ENCODE data around the gene BCAM. TPM values are rescaled to one million over a fixed set of nuclear protein-coding genes. Genes with fewer than 3 reads are reported as not detected.

BCAM gene, protein sequence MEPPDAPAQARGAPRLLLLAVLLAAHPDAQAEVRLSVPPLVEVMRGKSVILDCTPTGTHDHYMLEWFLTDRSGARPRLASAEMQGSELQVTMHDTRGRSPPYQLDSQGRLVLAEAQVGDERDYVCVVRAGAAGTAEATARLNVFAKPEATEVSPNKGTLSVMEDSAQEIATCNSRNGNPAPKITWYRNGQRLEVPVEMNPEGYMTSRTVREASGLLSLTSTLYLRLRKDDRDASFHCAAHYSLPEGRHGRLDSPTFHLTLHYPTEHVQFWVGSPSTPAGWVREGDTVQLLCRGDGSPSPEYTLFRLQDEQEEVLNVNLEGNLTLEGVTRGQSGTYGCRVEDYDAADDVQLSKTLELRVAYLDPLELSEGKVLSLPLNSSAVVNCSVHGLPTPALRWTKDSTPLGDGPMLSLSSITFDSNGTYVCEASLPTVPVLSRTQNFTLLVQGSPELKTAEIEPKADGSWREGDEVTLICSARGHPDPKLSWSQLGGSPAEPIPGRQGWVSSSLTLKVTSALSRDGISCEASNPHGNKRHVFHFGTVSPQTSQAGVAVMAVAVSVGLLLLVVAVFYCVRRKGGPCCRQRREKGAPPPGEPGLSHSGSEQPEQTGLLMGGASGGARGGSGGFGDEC
- 10 to 100 TPM; 32.4 to 76.5 (median 56.6) TPM for total RNA-seq

GRCh38 chr19:44808463-44809371, at the start of gene BCAM:
Gene BCAM, plus strand, starts transcription at chr19:44809103. Its CDS starts 22 bp downstream, at chr19:44809125.
- DNase-seq (ENCODE audit: extremely low spot score) = no peak
- peak within 1 kb of the TSS; percentile 59 to 73 (median 63) for H3K4me3 ChIP-seq
- H3K27me3 ChIP-seq = no peaks in the 10 kb centered on the region
- TF ChIP-seq EP300 (IDR thresholded peaks at IDR 0.05) (no peak), POLR2A (IDR thresholded peaks at IDR 0.05; ENCODE audit: low read depth) (no peak), CTCF (IDR thresholded peaks at IDR 0.05) (no peak), POLR2AphosphoS5 (IDR thresholded peaks at IDR 0.05) (peak; percentile 53 to 62)
- intact Hi-C loops (cut with DNase I) = no loop called here
- 5% methylated on average over 8 of the region's 59 CpGs for WGBS
- peak within 1 kb of the TSS; percentile 58 to 82 (median 74) for H3K27ac ChIP-seq (replicated peaks in 1 of 4)
- H3K9me3 ChIP-seq = no peaks in the 10 kb centered on the region
- peaks cover 0 to 25% (median 15%) of the 10 kb centered on the region in 4 donors for H3K36me3 ChIP-seq
- H3K4me1 ChIP-seq = peaks cover 27 to 42% (median 37%) of the 10 kb centered on the region in 4 donors

DNA sequence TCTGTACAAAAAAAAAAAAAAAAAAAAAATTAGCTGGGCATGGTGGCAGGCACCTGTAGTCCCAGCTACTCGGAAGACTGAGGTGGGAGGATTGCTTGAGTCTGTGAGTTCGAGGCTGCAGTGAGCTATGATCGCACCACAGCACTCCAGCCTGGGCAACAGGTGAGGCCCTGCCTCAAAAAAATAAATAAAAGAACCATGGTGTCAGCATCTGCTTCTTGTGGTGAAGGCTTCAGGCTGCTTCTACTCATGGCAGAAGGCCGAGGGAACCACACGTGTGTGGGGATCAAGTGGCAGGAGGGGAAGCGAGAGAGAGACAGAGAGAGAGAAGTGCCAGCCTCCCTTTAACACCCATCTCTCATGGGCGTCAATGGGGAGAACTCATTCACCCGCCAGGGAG, 46.9 kb upstream of the BCAM start:
- Histone ChIP-seq H3K4me1 (peaks cover 19 to 28% (median 22%) of the 10 kb centered on the region in 4 donors), H3K27me3 (no peaks in the 10 kb centered on the region), H3K9me3 (no peaks in the 10 kb centered on the region), H3K4me3 (no peak overlapping the region), H3K36me3 (peaks cover 7 to 46% (median 36%) of the 10 kb centered on the region in 4 donors), H3K27ac (replicated peaks in 1 of 4) (no peak overlapping the region)
- intact Hi-C loops (cut with DNase I) = no loop called here
- 85% methylated on average over 8 of the region's 8 CpGs for WGBS
- TF ChIP-seq POLR2AphosphoS5 (IDR thresholded peaks at IDR 0.05) (no peak), EP300 (IDR thresholded peaks at IDR 0.05) (no peak), CTCF (IDR thresholded peaks at IDR 0.05) (no peak), POLR2A (IDR thresholded peaks at IDR 0.05; ENCODE audit: low read depth) (no peak)
- no peak for DNase-seq (ENCODE audit: extremely low spot score)

GRCh38 chr19:44765033-44765948, 43.6 kb upstream of the BCAM start:
- intact Hi-C loops (cut with DNase I) = no loop called here
- peaks cover 0 to 5% (median 2%) of the 10 kb centered on the region in 4 donors for H3K4me1 ChIP-seq
- WGBS = 93% methylated on average over 22 of the region's 22 CpGs
- no peaks in the 10 kb centered on the region for H3K27me3 ChIP-seq
- no peaks in the 10 kb centered on the region for H3K9me3 ChIP-seq
- H3K4me3 ChIP-seq = no peak overlapping the region
- no peak for DNase-seq (ENCODE audit: extremely low spot score)
- no peak overlapping the region for H3K27ac ChIP-seq (replicated peaks in 1 of 4)
- TF ChIP-seq EP300 (IDR thresholded peaks at IDR 0.05) = no peak
- peaks cover 0 to 13% (median 11%) of the 10 kb centered on the region in 4 donors for H3K36me3 ChIP-seq

- H3K36me3 ChIP-seq = peaks cover 0 to 7% (median 6%) of the 10 kb centered on the region in 4 donors
- no peak for DNase-seq (ENCODE audit: extremely low spot score)
- TF ChIP-seq CTCF (IDR thresholded peaks at IDR 0.05) (no peak), EP300 (IDR thresholded peaks at IDR 0.05) (no peak), POLR2A (IDR thresholded peaks at IDR 0.05; ENCODE audit: low read depth) (no peak), POLR2AphosphoS5 (IDR thresholded peaks at IDR 0.05) (no peak)
- H3K4me3 ChIP-seq = no peak overlapping the region
- H3K27ac ChIP-seq (replicated peaks in 1 of 4) = no peak overlapping the region
- no peaks in the 10 kb centered on the region for H3K27me3 ChIP-seq
- peaks cover 0 to 12% (median 7%) of the 10 kb centered on the region in 4 donors for H3K4me1 ChIP-seq
- 96% methylated on average over 3 of the region's 3 CpGs for WGBS
- intact Hi-C loops (cut with DNase I) = no loop called here
- no peaks in the 10 kb centered on the region for H3K9me3 ChIP-seq
Observed at GRCh38 chr19:44765949-44766335, 43.0 kb upstream of the BCAM start.
